ENCODE measurements around the gene SUGCT.

- TF ChIP-seq, protein P1, sequence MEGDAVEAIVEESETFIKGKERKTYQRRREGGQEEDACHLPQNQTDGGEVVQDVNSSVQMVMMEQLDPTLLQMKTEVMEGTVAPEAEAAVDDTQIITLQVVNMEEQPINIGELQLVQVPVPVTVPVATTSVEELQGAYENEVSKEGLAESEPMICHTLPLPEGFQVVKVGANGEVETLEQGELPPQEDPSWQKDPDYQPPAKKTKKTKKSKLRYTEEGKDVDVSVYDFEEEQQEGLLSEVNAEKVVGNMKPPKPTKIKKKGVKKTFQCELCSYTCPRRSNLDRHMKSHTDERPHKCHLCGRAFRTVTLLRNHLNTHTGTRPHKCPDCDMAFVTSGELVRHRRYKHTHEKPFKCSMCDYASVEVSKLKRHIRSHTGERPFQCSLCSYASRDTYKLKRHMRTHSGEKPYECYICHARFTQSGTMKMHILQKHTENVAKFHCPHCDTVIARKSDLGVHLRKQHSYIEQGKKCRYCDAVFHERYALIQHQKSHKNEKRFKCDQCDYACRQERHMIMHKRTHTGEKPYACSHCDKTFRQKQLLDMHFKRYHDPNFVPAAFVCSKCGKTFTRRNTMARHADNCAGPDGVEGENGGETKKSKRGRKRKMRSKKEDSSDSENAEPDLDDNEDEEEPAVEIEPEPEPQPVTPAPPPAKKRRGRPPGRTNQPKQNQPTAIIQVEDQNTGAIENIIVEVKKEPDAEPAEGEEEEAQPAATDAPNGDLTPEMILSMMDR (conservative IDR thresholded peaks at IDR 0.05) = no peak
- no peak for TF ChIP-seq ZFX (IDR thresholded peaks at IDR 0.05)
Measured at GRCh38 chr7:40833191-40833887, 698.5 kb downstream of the SUGCT start.

All from C4-2B (cell line).